ENCODE data around the gene CCDC120.

CCDC120 gene

DNA sequence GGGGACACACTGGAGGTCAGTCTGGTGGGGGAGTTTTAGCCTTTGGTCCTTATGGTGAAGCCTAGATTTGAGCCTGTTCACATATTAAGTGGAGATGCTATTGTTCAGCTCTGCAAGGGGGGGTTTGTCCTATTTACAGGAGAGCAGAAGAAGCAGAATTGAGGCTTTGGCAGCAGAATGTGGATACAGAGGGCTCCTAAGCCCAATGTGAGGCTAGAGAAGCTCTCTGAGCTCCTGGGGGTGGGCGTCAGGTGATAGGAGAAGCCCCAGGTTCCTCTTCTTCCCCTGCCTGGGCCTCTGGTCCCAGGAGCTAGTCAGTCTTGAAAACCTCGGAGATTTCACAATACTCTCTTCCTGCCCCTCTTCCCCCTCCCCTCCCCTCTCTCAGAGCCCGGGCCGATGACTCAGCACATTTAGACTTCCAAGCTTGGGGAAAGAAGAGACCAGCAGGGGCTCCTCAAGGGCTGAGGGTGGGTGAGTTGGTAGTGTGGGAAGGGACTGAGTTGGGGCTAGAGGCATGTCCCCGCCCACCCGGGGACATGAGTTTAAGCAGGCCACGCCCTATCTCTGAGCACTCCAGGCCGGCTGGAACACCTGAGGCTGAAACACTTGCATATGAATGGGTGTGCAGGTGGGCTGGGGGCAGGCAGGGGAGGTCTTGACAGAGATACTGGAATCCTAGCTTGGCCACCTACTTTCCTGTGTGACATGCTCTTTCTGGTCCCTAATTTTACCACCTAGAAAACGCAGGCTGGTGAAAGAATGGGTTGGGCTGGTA lies 19.0 kb upstream of the CCDC120 start:
- DNase-seq (ENCODE audit: extremely low read depth, low read depth), result peak; percentile 63
- TF ChIP-seq CTCF (IDR thresholded peaks at IDR 0.05; ENCODE audit: low read depth, low read length, missing control alignments), result no peak
- peak overlapping the region; percentile 71 for H3K4me3 ChIP-seq (replicated peaks; ENCODE audit: low read depth, low read length)

GRCh38 chrX:49040376-49040955 lies 18.3 kb upstream of the CCDC120 start:
- no peak for TF ChIP-seq CTCF (IDR thresholded peaks at IDR 0.05; ENCODE audit: low read depth, low read length, missing control alignments)
- DNase-seq (ENCODE audit: extremely low read depth, low read depth), result no peak
- peak overlapping the region; percentile 71 for H3K4me3 ChIP-seq (replicated peaks; ENCODE audit: low read depth, low read length)

- no peak for TF ChIP-seq CTCF (IDR thresholded peaks at IDR 0.05; ENCODE audit: low read depth, low read length, missing control alignments)
- H3K4me3 ChIP-seq (replicated peaks; ENCODE audit: low read depth, low read length), result peak overlapping the region; percentile 71
- no peak for DNase-seq (ENCODE audit: extremely low read depth, low read depth)
Observed at GRCh38 chrX:49041744-49042580, 16.8 kb upstream of the CCDC120 start.

GRCh38 chrX:49042581-49043219 lies 16.1 kb upstream of the CCDC120 start:
- H3K4me3 ChIP-seq (replicated peaks; ENCODE audit: low read depth, low read length), result peak overlapping the region; percentile 71
- TF ChIP-seq CTCF (IDR thresholded peaks at IDR 0.05; ENCODE audit: low read depth, low read length, missing control alignments), result no peak
- no peak for DNase-seq (ENCODE audit: extremely low read depth, low read depth)

- TF ChIP-seq CTCF (IDR thresholded peaks at IDR 0.05; ENCODE audit: low read depth, low read length, missing control alignments), result peak; percentile 55
- DNase-seq (ENCODE audit: extremely low read depth, low read depth), result peak; percentile 97
- peak within 1 kb of the TSS; percentile 71 for H3K4me3 ChIP-seq (replicated peaks; ENCODE audit: low read depth, low read length)
Observed at GRCh38 chrX:49043220-49043986, 15.4 kb upstream of the CCDC120 start, which contains the start of gene TFE3. TFE3 (minus strand) TSS chrX:49043357; CDS start chrX:49043226, 131 bp downstream.

DNA sequence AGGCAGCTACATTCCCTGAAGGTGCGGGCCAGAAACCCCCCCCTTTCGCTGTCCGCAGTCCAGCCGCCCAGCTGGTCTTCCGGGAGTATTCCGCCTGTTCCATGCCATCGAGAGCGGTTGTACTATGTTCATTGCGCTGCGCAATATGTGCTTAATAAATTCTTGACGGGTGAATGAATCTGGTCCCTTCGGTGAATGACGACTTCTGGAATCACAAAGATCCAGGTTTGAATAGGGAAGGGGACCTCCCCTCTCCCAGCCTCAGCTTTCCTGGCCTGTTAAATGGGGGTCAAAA lies 14.9 kb upstream of the CCDC120 start:
- no peak for DNase-seq (ENCODE audit: extremely low read depth, low read depth)
- TF ChIP-seq CTCF (IDR thresholded peaks at IDR 0.05; ENCODE audit: low read depth, low read length, missing control alignments), result no peak
- peak overlapping the region; percentile 31 for H3K4me3 ChIP-seq (replicated peaks; ENCODE audit: low read depth, low read length)

Measured in HFF-Myc (cell line).